ENCODE results near the gene APOL2.
"Not testable (repeated sequence)": the region's sequence is repeated elsewhere in the genome, so short reads cannot be mapped to it uniquely, and the experiment has no call there.

Gene APOL2

GRCh38 chr22:36208162-36208765, 31.1 kb downstream of the APOL2 start:
- peaks cover 28 to 33% of the 10 kb centered on the region in 2 experiments for H3K4me1 ChIP-seq (ENCODE audit: control insufficient read depth in 1 of 2, insufficient read depth in 1 of 2, low read depth in 1 of 2, low read length in 1 of 2)
- no peaks in the 10 kb centered on the region for H3K9me3 ChIP-seq
- TF ChIP-seq, protein P1, sequence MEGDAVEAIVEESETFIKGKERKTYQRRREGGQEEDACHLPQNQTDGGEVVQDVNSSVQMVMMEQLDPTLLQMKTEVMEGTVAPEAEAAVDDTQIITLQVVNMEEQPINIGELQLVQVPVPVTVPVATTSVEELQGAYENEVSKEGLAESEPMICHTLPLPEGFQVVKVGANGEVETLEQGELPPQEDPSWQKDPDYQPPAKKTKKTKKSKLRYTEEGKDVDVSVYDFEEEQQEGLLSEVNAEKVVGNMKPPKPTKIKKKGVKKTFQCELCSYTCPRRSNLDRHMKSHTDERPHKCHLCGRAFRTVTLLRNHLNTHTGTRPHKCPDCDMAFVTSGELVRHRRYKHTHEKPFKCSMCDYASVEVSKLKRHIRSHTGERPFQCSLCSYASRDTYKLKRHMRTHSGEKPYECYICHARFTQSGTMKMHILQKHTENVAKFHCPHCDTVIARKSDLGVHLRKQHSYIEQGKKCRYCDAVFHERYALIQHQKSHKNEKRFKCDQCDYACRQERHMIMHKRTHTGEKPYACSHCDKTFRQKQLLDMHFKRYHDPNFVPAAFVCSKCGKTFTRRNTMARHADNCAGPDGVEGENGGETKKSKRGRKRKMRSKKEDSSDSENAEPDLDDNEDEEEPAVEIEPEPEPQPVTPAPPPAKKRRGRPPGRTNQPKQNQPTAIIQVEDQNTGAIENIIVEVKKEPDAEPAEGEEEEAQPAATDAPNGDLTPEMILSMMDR (IDR thresholded peaks at IDR 0.05), result no peak
- H3K4me3 ChIP-seq (ENCODE audit: low read depth in 1 of 2, low read length in 1 of 2), result no peak overlapping the region
- H3K36me3 ChIP-seq, result no peaks in the 10 kb centered on the region
- peaks cover 4% of the 10 kb centered on the region for H3K27me3 ChIP-seq
- H3K27ac ChIP-seq, result no peak overlapping the region

DNA sequence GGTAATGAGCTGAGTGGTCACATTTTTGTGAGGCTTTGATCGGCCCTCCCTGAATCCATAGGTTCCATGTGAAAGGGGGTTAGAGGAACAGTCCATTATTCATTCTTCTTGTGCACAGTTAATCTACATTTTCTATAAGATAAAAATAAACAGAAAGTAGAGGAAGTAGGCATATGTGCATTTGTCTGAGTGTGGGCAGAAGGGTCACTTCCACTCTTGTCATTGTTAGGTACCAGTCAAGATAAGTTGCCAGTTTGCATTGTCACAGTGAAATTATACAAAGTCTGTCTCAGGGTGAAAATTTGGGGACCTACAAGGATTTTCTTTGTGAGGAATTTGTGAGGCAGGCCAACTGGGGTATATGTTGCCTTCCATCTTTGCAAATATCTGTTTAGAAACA, 33.1 kb downstream of the APOL2 start:
- Histone ChIP-seq H3K4me1 (ENCODE audit: control insufficient read depth in 1 of 2, insufficient read depth in 1 of 2, low read depth in 1 of 2, low read length in 1 of 2) (peaks cover 8 to 13% of the 10 kb centered on the region in 2 experiments), H3K9me3 (no peaks in the 10 kb centered on the region), H3K27me3 (peaks cover 17% of the 10 kb centered on the region), H3K27ac (no peak overlapping the region), H3K4me3 (ENCODE audit: low read depth in 1 of 2, low read length in 1 of 2) (no peak overlapping the region), H3K36me3 (no peaks in the 10 kb centered on the region)
- TF ChIP-seq, protein P1 (IDR thresholded peaks at IDR 0.05), result no peak

DNA sequence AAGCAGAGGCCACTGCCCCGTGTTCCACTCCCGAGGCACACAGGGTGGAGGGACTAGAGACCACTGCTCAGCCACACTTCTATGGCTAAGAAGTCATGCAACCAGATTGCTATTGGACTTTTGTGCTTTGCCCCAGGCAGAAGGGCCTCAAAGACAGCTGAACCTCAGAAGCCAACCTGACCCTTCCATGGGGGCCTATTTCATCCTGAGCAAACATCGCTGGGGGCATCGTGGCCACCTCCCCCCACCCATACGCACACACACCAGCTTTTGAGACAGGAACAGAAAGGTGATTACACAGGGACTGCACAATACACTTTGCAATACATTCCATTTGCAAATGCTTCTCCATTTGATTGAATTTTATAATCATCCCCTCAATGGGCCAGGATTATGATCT, 33.8 kb downstream of the APOL2 start:
- H3K27ac ChIP-seq; H3K4me3 ChIP-seq (ENCODE audit: low read depth in 1 of 2, low read length in 1 of 2); H3K9me3 ChIP-seq; H3K4me1 ChIP-seq (ENCODE audit: control insufficient read depth in 1 of 2, insufficient read depth in 1 of 2, low read depth in 1 of 2, low read length in 1 of 2); H3K36me3 ChIP-seq: not testable (repeated sequence)
- peaks cover 17% of the 10 kb centered on the region for H3K27me3 ChIP-seq

DNA sequence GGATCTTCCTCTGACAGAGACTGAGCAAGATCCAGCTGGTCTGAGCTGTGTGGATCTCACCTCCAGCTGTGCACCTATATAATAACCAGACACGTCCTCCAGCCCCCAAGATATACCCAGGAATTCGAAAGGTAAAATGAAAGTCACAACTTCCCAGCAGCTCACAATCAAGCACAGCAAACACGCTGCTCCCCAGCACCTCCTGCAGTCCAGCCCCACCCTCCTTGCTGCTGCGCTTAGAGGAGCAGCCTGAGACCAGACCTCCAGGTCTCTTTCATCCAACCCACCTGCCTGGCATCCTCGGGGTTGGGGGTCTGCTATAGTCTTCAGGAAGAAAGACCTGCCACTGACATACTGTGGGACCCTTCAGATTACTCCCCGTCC, 34.7 kb downstream of the APOL2 start:
- no peaks in the 10 kb centered on the region for H3K36me3 ChIP-seq
- no peaks in the 10 kb centered on the region for H3K9me3 ChIP-seq
- TF ChIP-seq, protein P1 (IDR thresholded peaks at IDR 0.05), result no peak
- no peak overlapping the region for H3K4me3 ChIP-seq (ENCODE audit: low read depth in 1 of 2, low read length in 1 of 2)
- no peak overlapping the region for H3K27ac ChIP-seq
- peaks cover 17% of the 10 kb centered on the region for H3K27me3 ChIP-seq
- H3K4me1 ChIP-seq (ENCODE audit: control insufficient read depth in 1 of 2, insufficient read depth in 1 of 2, low read depth in 1 of 2, low read length in 1 of 2), result no peaks in the 10 kb centered on the region

GRCh38 chr22:36204001-36204631, 35.2 kb downstream of the APOL2 start:
- no peaks in the 10 kb centered on the region for H3K36me3 ChIP-seq
- H3K27me3 ChIP-seq, result peaks cover 17% of the 10 kb centered on the region
- no peaks in the 10 kb centered on the region for H3K4me1 ChIP-seq (ENCODE audit: control insufficient read depth in 1 of 2, insufficient read depth in 1 of 2, low read depth in 1 of 2, low read length in 1 of 2)
- TF ChIP-seq, protein P1 (IDR thresholded peaks at IDR 0.05), result no peak
- H3K4me3 ChIP-seq (ENCODE audit: low read depth in 1 of 2, low read length in 1 of 2), result no peak overlapping the region
- no peaks in the 10 kb centered on the region for H3K9me3 ChIP-seq
- H3K27ac ChIP-seq, result no peak overlapping the region

DNA sequence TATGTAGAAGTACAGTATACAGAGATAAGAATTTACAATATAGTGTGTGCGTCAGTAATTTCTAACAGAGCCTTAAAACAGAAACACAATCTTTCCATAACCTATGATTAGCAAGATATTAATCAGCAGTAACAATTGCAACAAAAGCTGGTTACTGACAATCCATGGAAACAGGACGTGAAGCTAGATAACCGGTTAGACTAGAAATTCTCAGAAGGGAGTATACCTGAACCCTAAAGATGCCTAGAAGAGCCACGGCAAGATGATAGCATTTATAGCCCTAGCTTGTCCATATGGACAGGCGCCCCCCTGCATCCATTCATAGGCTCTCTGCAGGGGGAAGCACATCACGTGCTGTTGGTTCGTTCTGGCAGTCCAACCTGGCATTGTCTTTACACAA, 35.9 kb downstream of the APOL2 start:
- not testable (repeated sequence) for H3K4me1 ChIP-seq (ENCODE audit: control insufficient read depth in 1 of 2, insufficient read depth in 1 of 2, low read depth in 1 of 2, low read length in 1 of 2); H3K9me3 ChIP-seq; H3K27ac ChIP-seq; H3K4me3 ChIP-seq (ENCODE audit: low read depth in 1 of 2, low read length in 1 of 2); H3K36me3 ChIP-seq
- peaks cover 21% of the 10 kb centered on the region for H3K27me3 ChIP-seq

DNA sequence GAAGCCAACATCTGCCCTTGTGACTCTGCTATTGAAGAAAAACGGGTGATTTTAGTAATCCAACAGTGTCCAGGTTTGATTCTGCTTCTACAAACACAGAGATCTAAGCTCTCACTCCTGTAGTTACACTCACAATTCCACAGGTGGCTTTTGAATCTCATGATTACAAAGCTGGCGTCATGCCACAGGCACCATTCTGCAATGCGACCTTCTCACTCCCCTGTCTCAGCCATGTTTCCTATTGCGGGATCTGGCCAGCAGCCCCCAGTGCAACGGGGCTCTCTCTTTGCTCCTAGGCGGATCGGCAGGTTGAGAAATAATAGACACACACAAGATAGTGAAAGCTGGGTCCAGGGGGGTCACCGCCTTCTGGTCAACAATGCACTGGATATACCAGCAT, 36.4 kb downstream of the APOL2 start:
- not testable (repeated sequence) for H3K4me3 ChIP-seq (ENCODE audit: low read depth in 1 of 2, low read length in 1 of 2); H3K36me3 ChIP-seq; H3K9me3 ChIP-seq; H3K4me1 ChIP-seq (ENCODE audit: control insufficient read depth in 1 of 2, insufficient read depth in 1 of 2, low read depth in 1 of 2, low read length in 1 of 2); H3K27ac ChIP-seq
- H3K27me3 ChIP-seq, result peaks cover 27% of the 10 kb centered on the region

Measured in neutrophil (primary cell).